ENCODE measurements around the gene TARS2. TPM values are rescaled to one million over a fixed set of nuclear protein-coding genes. Genes with fewer than 3 reads are reported as not detected.

Gene TARS2
- total RNA-seq, 1 experiment from 2014 or later = 26.3 TPM

DNA sequence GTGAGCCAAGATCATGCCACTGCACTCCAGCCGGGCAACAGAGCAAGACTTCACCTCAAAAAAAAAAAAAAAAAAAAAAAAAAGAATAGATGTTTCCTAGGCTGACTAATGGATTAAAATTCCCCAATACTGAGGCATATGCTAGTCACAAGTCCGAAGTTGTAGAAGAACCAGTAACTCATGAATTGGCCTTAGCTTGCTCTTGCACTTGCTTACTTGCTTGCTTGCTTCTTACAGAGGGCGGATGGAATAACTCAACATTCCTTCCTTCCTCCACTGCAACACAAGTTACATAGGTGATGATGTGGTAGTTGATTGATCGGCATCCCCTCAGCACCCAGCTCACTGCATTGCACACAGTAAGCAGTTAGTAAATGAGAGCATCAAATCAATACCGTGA is 2.8 kb upstream of the TARS2 start:
- H3K27ac ChIP-seq = no peak overlapping the region
- DNase-seq = no peak
- 0 out of 2 replicates have a peak, but pooled peaks cover 2% of the 10 kb centered on the region for H3K4me1 ChIP-seq
- no peaks in the 10 kb centered on the region for H3K9me3 ChIP-seq (replicated peaks)
- H3K27me3 ChIP-seq = no peaks in the 10 kb centered on the region
- no peak overlapping the region for H3K4me3 ChIP-seq
- H3K36me3 ChIP-seq = no peaks in the 10 kb centered on the region

DNA sequence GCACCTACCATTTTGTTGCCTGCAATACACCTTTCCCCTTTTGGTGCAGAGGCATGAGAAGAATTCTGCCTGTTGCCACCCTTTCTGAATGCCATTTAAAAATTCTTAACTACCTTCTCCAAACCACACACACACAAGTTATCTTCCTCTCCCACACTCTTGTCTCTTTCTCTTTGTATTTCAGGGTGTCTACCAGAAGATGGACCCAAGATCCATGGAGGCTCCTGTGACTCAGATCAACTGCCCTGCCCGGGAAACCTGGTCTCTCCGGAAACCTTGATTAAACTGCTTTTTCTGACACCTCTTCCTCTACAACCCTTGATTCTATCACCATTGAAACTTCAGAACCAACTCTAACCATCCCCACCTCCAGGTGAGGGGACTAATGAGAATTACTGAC is 2.4 kb upstream of the TARS2 start:
- 0 out of 2 replicates have a peak, but pooled peaks cover 2% of the 10 kb centered on the region for H3K4me1 ChIP-seq
- H3K4me3 ChIP-seq = no peak overlapping the region
- no peaks in the 10 kb centered on the region for H3K9me3 ChIP-seq (replicated peaks)
- DNase-seq = peak in 1 of 2 experiments; percentile 37
- no peaks in the 10 kb centered on the region for H3K36me3 ChIP-seq
- no peaks in the 10 kb centered on the region for H3K27me3 ChIP-seq
- no peak overlapping the region for H3K27ac ChIP-seq

DNA sequence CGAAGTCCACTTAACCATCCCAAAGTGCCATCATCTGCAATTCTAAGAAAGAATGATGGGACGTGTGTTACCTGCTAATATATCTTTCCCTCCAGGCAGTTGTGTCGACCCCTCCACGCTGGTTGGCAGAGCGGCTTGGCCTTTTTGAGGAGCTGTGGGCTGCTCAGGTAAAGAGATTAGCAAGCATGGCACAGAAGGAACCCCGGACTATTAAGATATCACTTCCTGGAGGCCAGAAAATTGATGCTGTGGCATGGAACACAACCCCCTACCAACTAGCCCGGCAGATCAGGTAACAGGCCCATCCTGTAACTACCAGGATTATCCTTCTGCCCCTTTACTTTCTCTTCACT is 520 bp downstream of the TARS2 start:
- H3K4me3 ChIP-seq = peak overlapping the region; percentile 82
- 0 out of 2 replicates have a peak, but pooled peaks cover 2% of the 10 kb centered on the region for H3K4me1 ChIP-seq
- peak overlapping the region; percentile 57 for H3K27ac ChIP-seq
- no peaks in the 10 kb centered on the region for H3K9me3 ChIP-seq (replicated peaks)
- no peaks in the 10 kb centered on the region for H3K27me3 ChIP-seq
- H3K36me3 ChIP-seq = peaks cover 6% of the 10 kb centered on the region; the same call in 1 of the 2 replicates
- no peak for DNase-seq

DNA sequence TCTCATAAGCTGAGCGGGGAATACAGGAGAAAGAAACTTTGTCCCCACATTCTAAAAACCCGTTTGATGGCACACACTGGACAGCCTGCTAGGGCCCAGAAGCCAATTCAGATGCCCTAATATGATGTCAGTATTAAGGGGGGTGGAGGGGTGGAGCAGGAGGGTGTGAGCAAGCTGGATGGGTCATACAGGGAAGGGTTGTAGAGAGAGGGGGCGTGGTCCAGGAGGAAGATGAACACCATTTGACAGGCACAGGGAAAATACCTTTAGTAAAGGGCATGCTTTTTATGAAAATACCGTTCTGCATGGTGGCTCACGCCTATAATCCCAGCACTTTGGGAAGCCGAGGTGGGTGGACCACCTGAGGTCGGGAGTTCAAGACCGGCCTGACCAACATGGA is 6.0 kb downstream of the TARS2 start:
- H3K4me1 ChIP-seq = 0 out of 2 replicates have a peak, but pooled peaks cover under 1% of the 10 kb centered on the region
- H3K27me3 ChIP-seq = no peaks in the 10 kb centered on the region
- H3K9me3 ChIP-seq (replicated peaks) = no peaks in the 10 kb centered on the region
- DNase-seq = no peak
- no peak overlapping the region for H3K4me3 ChIP-seq
- peaks cover 18% of the 10 kb centered on the region; the same call in 1 of the 2 replicates for H3K36me3 ChIP-seq
- no peak overlapping the region for H3K27ac ChIP-seq

DNA sequence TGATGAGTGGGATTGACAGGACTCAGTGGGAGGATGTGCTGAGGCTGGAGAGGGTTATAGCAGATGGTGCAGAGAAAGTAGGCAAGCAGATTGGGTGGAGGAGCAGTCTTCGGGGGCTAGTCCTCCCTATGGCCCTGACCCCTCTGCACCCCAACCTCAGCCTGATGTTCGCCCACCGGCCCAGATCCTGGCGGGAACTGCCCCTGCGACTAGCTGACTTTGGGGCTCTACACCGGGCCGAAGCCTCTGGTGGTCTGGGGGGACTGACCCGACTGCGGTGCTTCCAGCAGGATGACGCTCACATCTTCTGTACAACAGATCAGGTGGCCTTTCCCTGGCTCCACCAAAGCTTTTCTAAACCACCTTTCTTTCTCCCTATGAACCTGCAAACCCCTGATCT is 11.1 kb downstream of the TARS2 start:
- H3K4me1 ChIP-seq = no peaks in the 10 kb centered on the region
- H3K27ac ChIP-seq = no peak overlapping the region
- no peak overlapping the region for H3K4me3 ChIP-seq
- DNase-seq = no peak
- no peaks in the 10 kb centered on the region for H3K27me3 ChIP-seq
- peaks cover 13% of the 10 kb centered on the region for H3K36me3 ChIP-seq
- no peaks in the 10 kb centered on the region for H3K9me3 ChIP-seq (replicated peaks)

DNA sequence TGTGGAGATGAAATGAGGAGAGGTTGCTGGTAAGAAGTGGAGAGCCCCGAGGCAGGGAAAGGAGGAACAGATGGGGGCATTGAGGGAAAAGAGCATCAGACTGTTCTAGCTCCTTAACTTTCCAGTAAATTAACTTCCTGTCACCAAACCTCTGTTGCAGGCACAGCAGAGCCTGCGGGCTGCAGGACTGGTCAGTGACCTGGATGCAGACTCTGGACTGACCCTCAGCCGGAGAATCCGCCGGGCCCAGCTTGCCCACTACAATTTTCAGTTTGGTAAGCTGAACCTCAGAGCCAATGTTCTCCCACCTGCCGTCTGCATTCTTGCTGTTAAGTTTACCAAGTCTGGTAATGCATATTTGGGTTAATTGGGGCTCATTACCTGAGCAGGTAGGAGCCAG is 18.2 kb downstream of the TARS2 start:
- no peak for DNase-seq
- no peaks in the 10 kb centered on the region for H3K27me3 ChIP-seq
- H3K4me1 ChIP-seq = peaks cover 8% of the 10 kb centered on the region
- no peak overlapping the region for H3K4me3 ChIP-seq
- no peak overlapping the region for H3K27ac ChIP-seq
- H3K36me3 ChIP-seq = peaks cover 4% of the 10 kb centered on the region
- H3K9me3 ChIP-seq (replicated peaks) = no peaks in the 10 kb centered on the region

DNA sequence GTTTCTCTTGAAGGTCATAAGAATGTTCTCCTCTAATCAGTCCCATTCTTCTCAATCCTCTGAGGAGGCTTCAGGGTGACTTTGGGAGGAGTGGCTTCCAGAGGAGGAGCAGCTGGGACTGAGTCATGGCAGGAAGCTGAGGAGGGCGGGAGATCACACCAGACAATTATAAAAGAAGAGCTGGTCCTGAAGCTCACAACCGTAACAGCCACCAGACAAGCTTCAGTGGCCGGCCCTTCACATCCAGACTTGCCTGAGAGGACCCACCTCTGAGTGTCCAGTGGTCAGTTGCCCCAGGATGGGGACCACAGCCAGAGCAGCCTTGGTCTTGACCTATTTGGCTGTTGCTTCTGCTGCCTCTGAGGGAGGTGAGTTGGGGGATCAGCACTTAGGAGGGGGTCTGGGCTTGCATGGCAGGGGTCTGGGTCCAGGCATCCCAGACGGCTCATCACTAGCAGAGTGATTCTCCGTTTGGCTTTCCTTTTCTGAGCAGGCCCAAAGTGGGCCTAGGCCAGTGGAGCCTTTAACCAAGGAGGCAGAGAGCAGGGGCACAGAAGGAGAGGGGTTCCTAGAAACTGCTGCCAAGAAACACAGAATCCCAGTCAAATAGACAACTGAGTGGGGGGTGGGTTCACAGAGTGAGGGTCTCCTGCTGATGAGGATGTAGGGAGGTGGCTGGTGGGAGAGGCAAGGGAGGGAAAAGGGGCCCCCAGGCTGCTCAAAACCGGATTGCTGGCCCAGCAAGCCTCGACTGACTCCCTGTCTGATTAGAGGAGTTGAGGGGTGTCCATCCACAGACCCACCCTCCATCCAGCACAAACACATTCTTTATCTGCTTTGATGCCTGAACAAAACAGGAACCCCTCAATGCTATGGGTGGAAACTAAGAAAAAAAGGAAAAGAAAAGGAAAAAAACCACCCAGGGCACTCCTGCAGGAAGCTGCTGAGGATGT is 21.0 kb downstream of the TARS2 start, which contains the start of gene ECM1:
Gene ECM1, plus strand, starts transcription at position 198 of the 953 bp plus-strand sequence. Its CDS starts 101 bp downstream, at position 299.
- DNase-seq = peak; percentile 51 to 59
- Histone ChIP-seq H3K4me1 (peaks cover 8% of the 10 kb centered on the region), H3K36me3 (peaks cover 4% of the 10 kb centered on the region; the same call in 1 of the 2 replicates), H3K4me3 (no peak within 1 kb of the TSS), H3K9me3 (replicated peaks) (no peaks in the 10 kb centered on the region), H3K27ac (peak within 1 kb of the TSS; percentile 68), H3K27me3 (no peaks in the 10 kb centered on the region)

DNA sequence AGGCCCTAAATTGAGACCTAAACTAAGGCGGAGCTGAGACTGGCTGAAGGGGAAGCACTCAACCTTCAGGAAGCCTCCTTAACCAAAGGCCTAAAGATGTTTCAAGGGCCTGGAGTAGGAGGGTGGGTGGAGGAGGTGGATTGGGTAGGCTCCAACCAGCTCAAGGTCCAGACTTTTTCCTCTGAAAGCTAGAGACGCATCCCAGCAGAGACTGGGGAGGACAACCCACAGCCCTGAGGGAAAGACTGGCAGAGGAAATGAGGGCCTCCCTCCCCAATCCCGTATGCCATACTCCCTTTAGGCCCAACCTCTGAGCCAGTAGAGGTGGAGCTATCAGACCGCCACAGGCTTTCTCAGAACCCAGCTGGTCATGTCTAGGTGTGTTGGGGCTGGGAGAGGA is 21.8 kb downstream of the TARS2 start:
- Histone ChIP-seq H3K36me3 (peaks cover 4% of the 10 kb centered on the region; the same call in 1 of the 2 replicates), H3K4me3 (no peak overlapping the region), H3K4me1 (peaks cover 13% of the 10 kb centered on the region), H3K9me3 (replicated peaks) (no peaks in the 10 kb centered on the region), H3K27me3 (no peaks in the 10 kb centered on the region), H3K27ac (no peak overlapping the region)
- no peak for DNase-seq

DNA sequence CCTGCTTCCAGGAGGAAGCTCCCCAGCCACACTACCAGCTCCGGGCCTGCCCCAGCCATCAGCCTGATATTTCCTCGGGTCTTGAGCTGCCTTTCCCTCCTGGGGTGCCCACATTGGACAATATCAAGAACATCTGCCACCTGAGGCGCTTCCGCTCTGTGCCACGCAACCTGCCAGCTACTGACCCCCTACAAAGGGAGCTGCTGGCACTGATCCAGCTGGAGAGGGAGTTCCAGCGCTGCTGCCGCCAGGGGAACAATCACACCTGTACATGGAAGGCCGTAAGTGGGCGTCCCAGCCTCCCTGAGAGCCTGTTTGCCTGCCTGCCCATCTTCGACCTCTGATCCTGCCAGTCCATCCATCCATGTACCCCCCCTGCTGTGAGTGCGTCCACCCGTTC is 24.3 kb downstream of the TARS2 start:
- H3K27ac ChIP-seq = no peak overlapping the region

DNA sequence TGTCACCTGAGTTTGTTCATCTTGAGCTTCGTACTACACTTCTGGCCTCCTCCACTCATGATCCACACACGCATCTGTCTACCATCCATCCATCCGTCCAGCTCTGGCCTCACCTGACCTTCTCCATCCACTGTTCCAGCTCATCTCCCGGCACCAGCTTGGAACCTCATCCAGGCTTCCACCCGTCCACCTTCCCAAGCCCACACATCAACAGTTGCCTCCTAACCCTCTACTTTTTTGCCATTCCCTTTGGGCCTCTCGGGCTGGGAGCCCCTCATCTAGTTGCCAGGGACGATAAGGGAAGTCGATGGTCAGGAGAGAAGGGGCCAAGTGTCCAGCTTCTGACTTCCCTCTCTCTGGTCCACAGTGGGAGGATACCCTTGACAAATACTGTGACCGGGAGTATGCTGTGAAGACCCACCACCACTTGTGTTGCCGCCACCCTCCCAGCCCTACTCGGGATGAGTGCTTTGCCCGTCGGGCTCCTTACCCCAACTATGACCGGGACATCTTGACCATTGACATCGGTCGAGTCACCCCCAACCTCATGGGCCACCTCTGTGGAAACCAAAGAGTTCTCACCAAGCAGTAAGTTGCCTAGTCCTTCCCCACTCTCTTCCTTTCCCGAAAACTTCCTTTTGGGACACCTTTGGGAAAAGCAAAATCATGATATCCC is 24.9 kb downstream of the TARS2 start:
- 0 out of 2 replicates have a peak, but pooled peaks cover 4% of the 10 kb centered on the region for H3K36me3 ChIP-seq
- no peak overlapping the region for H3K4me3 ChIP-seq
- no peaks in the 10 kb centered on the region for H3K27me3 ChIP-seq
- H3K4me1 ChIP-seq = peaks cover 15% of the 10 kb centered on the region
- H3K27ac ChIP-seq = no peak overlapping the region
- no peaks in the 10 kb centered on the region for H3K9me3 ChIP-seq (replicated peaks)
- DNase-seq = no peak

More for the DNA sequence above, 24.3 kb downstream of the TARS2 start:
- H3K4me1 ChIP-seq = peaks cover 15% of the 10 kb centered on the region
- DNase-seq = no peak
- H3K9me3 ChIP-seq (replicated peaks) = no peaks in the 10 kb centered on the region
- H3K27me3 ChIP-seq = no peaks in the 10 kb centered on the region
- H3K4me3 ChIP-seq = no peak overlapping the region
- 0 out of 2 replicates have a peak, but pooled peaks cover 4% of the 10 kb centered on the region for H3K36me3 ChIP-seq

DNA sequence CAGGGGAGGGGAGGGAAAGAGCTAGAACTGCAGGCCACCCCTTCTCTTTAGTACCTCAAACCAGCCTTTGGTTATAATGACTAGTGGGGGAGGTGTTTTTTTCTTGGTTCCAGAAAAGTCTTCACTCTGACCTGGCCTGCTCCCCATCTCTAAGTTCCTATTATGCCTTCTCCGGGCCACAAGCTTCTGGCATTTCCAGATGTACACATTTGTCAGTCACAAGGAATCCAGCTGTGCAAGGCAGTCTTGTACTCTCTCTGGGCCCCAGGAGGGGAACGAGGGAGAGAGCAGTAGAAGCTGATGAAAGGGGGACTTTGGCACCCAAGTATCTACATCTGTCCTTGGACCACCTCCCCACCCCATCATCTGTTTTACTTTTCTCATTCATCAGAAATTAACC is 25.6 kb downstream of the TARS2 start:
- peaks cover 11% of the 10 kb centered on the region for H3K4me1 ChIP-seq
- H3K4me3 ChIP-seq = no peak overlapping the region
- H3K36me3 ChIP-seq = no peaks in the 10 kb centered on the region
- no peaks in the 10 kb centered on the region for H3K27me3 ChIP-seq
- no peak overlapping the region for H3K27ac ChIP-seq
- H3K9me3 ChIP-seq (replicated peaks) = no peaks in the 10 kb centered on the region
- no peak for DNase-seq

DNA sequence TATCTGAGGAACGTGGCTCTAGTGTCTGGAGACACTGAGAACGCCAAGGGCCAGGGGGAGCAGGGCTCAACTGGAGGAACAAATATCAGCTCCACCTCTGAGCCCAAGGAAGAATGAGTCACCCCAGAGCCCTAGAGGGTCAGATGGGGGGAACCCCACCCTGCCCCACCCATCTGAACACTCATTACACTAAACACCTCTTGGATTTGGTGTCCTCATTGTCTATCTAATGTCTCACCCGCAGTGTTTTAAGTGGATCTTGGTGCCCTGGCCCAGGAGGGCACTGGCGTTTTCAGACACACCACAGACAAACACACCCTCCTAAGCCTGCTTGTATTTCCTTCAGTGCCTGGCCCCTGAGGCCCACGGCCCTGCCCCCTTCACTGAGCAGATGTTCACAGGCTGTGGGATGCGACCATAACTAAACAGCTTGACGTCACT is 26.2 kb downstream of the TARS2 start:
- H3K9me3 ChIP-seq (replicated peaks) = no peaks in the 10 kb centered on the region
- peaks cover 7% of the 10 kb centered on the region; the same call in 1 of the 2 replicates for H3K4me1 ChIP-seq
- H3K27me3 ChIP-seq = no peaks in the 10 kb centered on the region
- no peak overlapping the region for H3K27ac ChIP-seq
- H3K36me3 ChIP-seq = no peaks in the 10 kb centered on the region
- peak; percentile 32 to 43 for DNase-seq
- no peak overlapping the region for H3K4me3 ChIP-seq

DNA sequence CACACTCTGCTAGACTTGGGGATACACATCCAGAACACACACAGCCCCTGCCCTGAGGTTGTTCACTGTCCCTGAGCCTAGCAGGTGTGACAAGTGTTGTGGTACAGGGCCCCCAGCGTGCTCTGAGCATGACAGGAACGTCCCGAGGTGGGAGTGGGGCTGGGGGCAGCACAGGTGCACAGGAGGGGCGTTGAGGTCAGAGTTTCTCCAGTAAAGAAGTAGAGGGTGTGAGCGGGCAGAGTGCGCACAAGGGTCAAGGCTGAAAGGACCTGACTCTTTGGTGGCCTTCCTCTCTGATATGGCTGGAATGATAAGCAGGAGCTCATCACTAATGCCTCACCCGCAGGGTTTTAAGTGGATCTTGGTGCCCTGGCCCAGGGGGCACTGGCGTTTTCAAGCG is 27.0 kb downstream of the TARS2 start:
- H3K4me1 ChIP-seq = peaks cover 7% of the 10 kb centered on the region; the same call in 1 of the 2 replicates
- no peaks in the 10 kb centered on the region for H3K9me3 ChIP-seq (replicated peaks)
- H3K36me3 ChIP-seq = no peaks in the 10 kb centered on the region
- no peak overlapping the region for H3K27ac ChIP-seq
- H3K4me3 ChIP-seq = no peak overlapping the region
- H3K27me3 ChIP-seq = no peaks in the 10 kb centered on the region
- DNase-seq = no peak

DNA sequence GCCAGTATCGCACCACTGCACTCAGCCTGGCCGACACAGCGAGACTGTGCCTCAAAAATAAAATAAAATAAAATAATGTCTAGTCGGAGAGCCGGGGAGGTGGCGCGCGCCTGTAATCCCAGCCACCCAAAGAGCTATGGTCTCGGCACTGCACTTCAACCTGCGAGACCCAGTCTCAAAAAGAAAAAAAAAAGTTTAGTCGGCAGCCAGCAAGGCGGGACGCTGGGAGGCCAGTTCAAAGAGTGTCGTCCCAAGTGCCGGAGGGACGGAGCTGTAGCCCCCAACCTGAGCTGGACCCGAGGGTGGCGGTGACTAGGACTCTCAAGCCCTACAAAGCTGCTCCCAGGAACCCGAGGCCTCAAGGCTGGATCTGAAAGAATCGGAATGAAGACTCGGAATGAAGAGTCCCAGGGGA is 27.7 kb downstream of the TARS2 start:
- Histone ChIP-seq H3K27me3 (no peaks in the 10 kb centered on the region), H3K9me3 (replicated peaks) (no peaks in the 10 kb centered on the region), H3K4me3 (peak overlapping the region; percentile 64), H3K36me3 (no peaks in the 10 kb centered on the region), H3K27ac (peak overlapping the region; percentile 34), H3K4me1 (peaks cover 7% of the 10 kb centered on the region; the same call in 1 of the 2 replicates)
- DNase-seq = no peak
